GM12891 (cell line): ENCODE measurements around the gene CBX6.

Experiments
- DNase-seq: peaks from one replicate; pipeline ENCODE4 v3.0.0; 2011; ENCODE audit warnings: low spot score; ENCODE audit not compliant: insufficient read length
- FAIRE-seq: peaks from 2 replicates; lab custom pipeline; 2011; peaks lifted over from hg19 to GRCh38; lab: Jason Lieb, UNC
- PAX5 ChIP-seq: IDR thresholded peaks from 2 replicates; pipeline ENCODE4 v1.6.1; 2011; ENCODE audit warnings: low read length, moderate library complexity, mild to moderate bottlenecking; ENCODE audit not compliant: insufficient read depth, severe bottlenecking
- POLR2A ChIP-seq: IDR thresholded peaks from 2 replicates; pipeline ENCODE4 v1.6.1; 2011; ENCODE audit warnings: low read depth, low read length, control low read depth
- POLR2AphosphoS5 ChIP-seq: IDR thresholded peaks from 2 replicates; pipeline ENCODE4 v1.6.1; 2011; ENCODE audit warnings: low read depth, low read length, control low read depth
- POU2F2 ChIP-seq: IDR thresholded peaks from 2 replicates; pipeline ENCODE4 v1.6.1; 2011; ENCODE audit warnings: low read depth, mild to moderate bottlenecking, control low read depth, low read length, moderate library complexity
- SPI1 ChIP-seq: IDR thresholded peaks from 2 replicates; pipeline ENCODE4 v1.6.1; 2011; ENCODE audit warnings: low read depth, low read length, control low read depth
- TAF1 ChIP-seq: IDR thresholded peaks from 2 replicates; pipeline ENCODE4 v1.6.1; 2011; ENCODE audit warnings: low read depth, low read length, control low read depth

Gene CBX6

GRCh38 chr22:38841635-38842034 lies 30.4 kb downstream of the CBX6 start:
- no peak for DNase-seq
- TF ChIP-seq PAX5 (no peak), POLR2AphosphoS5 (no peak), SPI1 (no peak), TAF1 (no peak), POLR2A (no peak), POU2F2 (no peak)
- no peak for FAIRE-seq

- no peak for TF ChIP-seq TAF1
- TF ChIP-seq PAX5 = no peak
- no peak for TF ChIP-seq SPI1
- no peak for TF ChIP-seq POLR2AphosphoS5
- TF ChIP-seq POLR2A = no peak
- TF ChIP-seq POU2F2 = no peak
- no peak for DNase-seq
- no peak for FAIRE-seq
Measured at GRCh38 chr22:38841211-38841610, 30.8 kb downstream of the CBX6 start.

GRCh38 chr22:38840129-38840528 lies 31.9 kb downstream of the CBX6 start:
- TF ChIP-seq TAF1 = no peak
- TF ChIP-seq POU2F2 = no peak
- TF ChIP-seq POLR2A = no peak
- TF ChIP-seq SPI1 = no peak
- no peak for TF ChIP-seq PAX5
- TF ChIP-seq POLR2AphosphoS5 = no peak
- DNase-seq (no peak), FAIRE-seq (no peak)

GRCh38 chr22:38839686-38840085 lies 32.3 kb downstream of the CBX6 start:
- no peak for FAIRE-seq

GRCh38 chr22:38837414-38837928 lies 34.5 kb downstream of the CBX6 start:
- no peak for TF ChIP-seq SPI1
- TF ChIP-seq POLR2AphosphoS5 = no peak
- no peak for TF ChIP-seq TAF1
- no peak for TF ChIP-seq POLR2A
- TF ChIP-seq PAX5 = no peak
- TF ChIP-seq POU2F2 = no peak
- no peak for DNase-seq
- FAIRE-seq = no peak

More at GRCh38 chr22:38839686-38840085, 32.3 kb downstream of the CBX6 start:
- TF ChIP-seq PAX5 (no peak), POLR2A (no peak), POU2F2 (no peak), POLR2AphosphoS5 (no peak), SPI1 (no peak), TAF1 (no peak)
- DNase-seq = no peak

- FAIRE-seq = no peak
Measured at GRCh38 chr22:38835888-38836301, 36.1 kb downstream of the CBX6 start.

GRCh38 chr22:38834991-38835390 lies 37.0 kb downstream of the CBX6 start:
- TF ChIP-seq POU2F2 (no peak), TAF1 (no peak), PAX5 (no peak), POLR2AphosphoS5 (no peak), POLR2A (no peak), SPI1 (no peak)
- DNase-seq (no peak), FAIRE-seq (no peak)

More at GRCh38 chr22:38835888-38836301, 36.1 kb downstream of the CBX6 start:
- no peak for DNase-seq
- no peak for TF ChIP-seq POU2F2
- no peak for TF ChIP-seq PAX5
- no peak for TF ChIP-seq POLR2AphosphoS5
- no peak for TF ChIP-seq TAF1
- no peak for TF ChIP-seq SPI1

GRCh38 chr22:38834215-38834953 lies 37.6 kb downstream of the CBX6 start:
- FAIRE-seq (no peak), DNase-seq (no peak)
- TF ChIP-seq SPI1 (no peak), POLR2AphosphoS5 (no peak), TAF1 (no peak), POLR2A (no peak), POU2F2 (no peak), PAX5 (no peak)

GRCh38 chr22:38833061-38833460 lies 39.0 kb downstream of the CBX6 start:
- no peak for DNase-seq
- no peak for TF ChIP-seq PAX5
- TF ChIP-seq SPI1 = no peak
- TF ChIP-seq POU2F2 = no peak
- TF ChIP-seq TAF1 = no peak
- TF ChIP-seq POLR2A = no peak
- no peak for TF ChIP-seq POLR2AphosphoS5
- FAIRE-seq = no peak
